A673 (cell line): Measurements from ENCODE around the gene CEP68.

Experiments
- EZH2 ChIP-seq: fragments of 200-600 bp; sonication (generic); IDR thresholded peaks from 2 replicates; pipeline ENCODE4 v1.6.1; 2017; ENCODE audit warnings: borderline replicate concordance, low read depth, mild to moderate bottlenecking, mixed read lengths, antibody characterized with exemption, low read length; ENCODE audit not compliant: poor library complexity, severe bottlenecking
- TF ChIP-seq, protein P1 (sequence below): fragments of 300-800, 200-600 bp; sonication (generic); conservative IDR thresholded peaks from 2 replicates; pipeline ENCODE4 v1.5.1; 2017; ENCODE audit warnings: low read depth, mild to moderate bottlenecking, antibody characterized with exemption, low read length, moderate library complexity, mixed read lengths

DNA sequence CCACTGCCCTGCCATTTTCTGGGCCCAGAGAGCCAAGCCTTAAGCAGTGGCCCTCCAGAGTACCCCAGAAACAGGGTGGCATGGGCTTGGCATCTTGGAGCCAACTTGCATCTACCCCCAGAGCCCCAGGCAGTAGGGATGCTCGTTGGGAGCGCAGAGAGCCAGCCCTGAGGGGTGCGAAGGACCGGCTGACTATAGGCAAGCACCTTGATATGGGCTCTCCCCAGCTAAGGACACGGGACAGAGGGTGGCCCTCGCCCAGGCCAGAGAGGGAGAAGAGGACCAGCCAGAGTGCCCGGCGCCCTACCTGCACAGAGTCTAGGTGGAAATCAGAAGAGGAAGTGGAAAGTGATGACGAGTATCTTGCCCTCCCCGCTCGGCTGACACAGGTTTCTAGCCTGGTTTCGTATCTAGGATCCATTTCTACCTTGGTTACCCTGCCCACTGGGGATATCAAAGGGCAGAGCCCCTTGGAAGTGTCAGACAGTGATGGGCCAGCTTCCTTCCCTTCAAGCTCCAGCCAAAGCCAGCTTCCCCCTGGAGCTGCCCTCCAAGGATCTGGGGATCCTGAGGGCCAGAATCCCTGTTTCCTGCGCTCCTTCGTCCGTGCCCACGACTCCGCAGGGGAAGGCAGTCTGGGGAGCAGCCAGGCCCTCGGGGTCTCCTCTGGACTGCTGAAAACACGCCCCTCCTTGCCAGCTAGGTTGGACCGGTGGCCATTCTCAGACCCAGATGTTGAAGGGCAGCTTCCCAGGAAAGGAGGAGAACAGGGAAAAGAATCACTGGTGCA lies 16.2 kb downstream of the CEP68 start:
- TF ChIP-seq, protein P1, sequence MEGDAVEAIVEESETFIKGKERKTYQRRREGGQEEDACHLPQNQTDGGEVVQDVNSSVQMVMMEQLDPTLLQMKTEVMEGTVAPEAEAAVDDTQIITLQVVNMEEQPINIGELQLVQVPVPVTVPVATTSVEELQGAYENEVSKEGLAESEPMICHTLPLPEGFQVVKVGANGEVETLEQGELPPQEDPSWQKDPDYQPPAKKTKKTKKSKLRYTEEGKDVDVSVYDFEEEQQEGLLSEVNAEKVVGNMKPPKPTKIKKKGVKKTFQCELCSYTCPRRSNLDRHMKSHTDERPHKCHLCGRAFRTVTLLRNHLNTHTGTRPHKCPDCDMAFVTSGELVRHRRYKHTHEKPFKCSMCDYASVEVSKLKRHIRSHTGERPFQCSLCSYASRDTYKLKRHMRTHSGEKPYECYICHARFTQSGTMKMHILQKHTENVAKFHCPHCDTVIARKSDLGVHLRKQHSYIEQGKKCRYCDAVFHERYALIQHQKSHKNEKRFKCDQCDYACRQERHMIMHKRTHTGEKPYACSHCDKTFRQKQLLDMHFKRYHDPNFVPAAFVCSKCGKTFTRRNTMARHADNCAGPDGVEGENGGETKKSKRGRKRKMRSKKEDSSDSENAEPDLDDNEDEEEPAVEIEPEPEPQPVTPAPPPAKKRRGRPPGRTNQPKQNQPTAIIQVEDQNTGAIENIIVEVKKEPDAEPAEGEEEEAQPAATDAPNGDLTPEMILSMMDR = no peak
- no peak for TF ChIP-seq EZH2
